SK-N-SH treated with all-trans-retinoic acid at 6 μM for 48 hours (cell line): Measurements from ENCODE around the gene ANKRD29.

Experiments
- ATAC-seq: fragments of 200-7000 bp; cut with Tn5 transposase; 3 replicates; pipeline ENCODE4 v1.9.1; 2020; ENCODE audit warnings: mild to moderate bottlenecking, moderate library complexity
- ARNTL ChIP-seq: fragments of 450-650 bp; formaldehyde crosslinking; IDR thresholded peaks from 2 replicates; pipeline ENCODE4 v1.5.0; 2020; ENCODE audit warnings: low read depth, mild to moderate bottlenecking, moderate library complexity, borderline replicate concordance
- CSDC2 ChIP-seq: fragments of 250-450 bp; sonication (Bioruptor Pico); IDR thresholded peaks from 2 replicates; pipeline ENCODE4 v1.5.0; 2020; ENCODE audit warnings: mild to moderate bottlenecking, moderate library complexity
- ESRRG ChIP-seq: fragments of 250-450 bp; sonication (Bioruptor Pico); IDR thresholded peaks from 2 replicates; pipeline ENCODE4 v1.6.1; 2021; ENCODE audit warnings: mild to moderate bottlenecking
- ISL1 ChIP-seq: fragments of 250-450 bp; sonication (Bioruptor Pico); IDR thresholded peaks from 2 replicates; pipeline ENCODE4 v2.1.2; 2022; ENCODE audit warnings: mild to moderate bottlenecking, moderate library complexity
- PATZ1 ChIP-seq: fragments of 250-450 bp; sonication (Bioruptor Pico); IDR thresholded peaks from 2 replicates; pipeline ENCODE4 v1.8.0; 2020; ENCODE audit warnings: mild to moderate bottlenecking, moderate library complexity, borderline replicate concordance
- POU6F1 ChIP-seq: fragments of 250-450 bp; sonication (Bioruptor Pico); IDR thresholded peaks from 2 replicates; pipeline ENCODE4 v1.8.0; 2021; ENCODE audit warnings: low read depth, mild to moderate bottlenecking, moderate library complexity, borderline replicate concordance
- PPARA ChIP-seq: fragments of 250-450 bp; sonication (Bioruptor Pico); IDR thresholded peaks from 2 replicates; pipeline ENCODE4 v1.5.0; 2020; ENCODE audit warnings: mild to moderate bottlenecking, borderline replicate concordance
- RARB ChIP-seq: fragments of 250-450 bp; sonication (Bioruptor Pico); IDR thresholded peaks from 2 replicates; pipeline ENCODE4 v1.8.0; 2021; ENCODE audit warnings: mild to moderate bottlenecking, moderate library complexity
- SNAI2 ChIP-seq: fragments of 250-450 bp; sonication (Bioruptor Pico); IDR thresholded peaks from 2 replicates; pipeline ENCODE4 v1.5.0; 2020; ENCODE audit warnings: mild to moderate bottlenecking, moderate library complexity
- TCF4 ChIP-seq: fragments of 250-450 bp; sonication (Bioruptor Pico); IDR thresholded peaks from 2 replicates; pipeline ENCODE4 v1.8.0; 2021; ENCODE audit warnings: mild to moderate bottlenecking, moderate library complexity, borderline replicate concordance
- TOX ChIP-seq: fragments of 250-450 bp; sonication (Bioruptor Pico); IDR thresholded peaks from 2 replicates; pipeline ENCODE4 v1.8.0; 2021; ENCODE audit warnings: mild to moderate bottlenecking, moderate library complexity, borderline replicate concordance
- ZC3H10 ChIP-seq: fragments of 250-450 bp; sonication (Bioruptor Pico); IDR thresholded peaks from 2 replicates; pipeline ENCODE4 v1.5.1; 2021; ENCODE audit warnings: mild to moderate bottlenecking, moderate library complexity
- ZFP3 ChIP-seq: fragments of 250-450 bp; sonication (Bioruptor Pico); IDR thresholded peaks from 2 replicates; pipeline ENCODE4 v1.5.0; 2020; ENCODE audit warnings: mild to moderate bottlenecking, moderate library complexity
- ZFP30 ChIP-seq: fragments of 450-650 bp; formaldehyde crosslinking; IDR thresholded peaks from 2 replicates; pipeline ENCODE4 v1.5.0; 2022; ENCODE audit warnings: mild to moderate bottlenecking, moderate library complexity
- ZNF565 ChIP-seq: fragments of 450-650 bp; formaldehyde crosslinking; conservative IDR thresholded peaks from 2 replicates; pipeline ENCODE4 v1.5.0; 2020; ENCODE audit warnings: low read depth, mild to moderate bottlenecking, moderate library complexity
- ZNF70 ChIP-seq: fragments of 450-650 bp; formaldehyde crosslinking; IDR thresholded peaks from 2 replicates; pipeline ENCODE4 v1.5.0; 2020; ENCODE audit warnings: mild to moderate bottlenecking, moderate library complexity
- ZNF8 ChIP-seq: fragments of 450-650 bp; formaldehyde crosslinking; IDR thresholded peaks from 2 replicates; pipeline ENCODE4 v1.5.0; 2020; ENCODE audit warnings: mild to moderate bottlenecking, moderate library complexity
- TF ChIP-seq, protein P1 (sequence below): fragments of 250-450 bp; sonication (Bioruptor Pico); IDR thresholded peaks from 2 replicates; pipeline ENCODE4 v1.5.1; 2021; ENCODE audit warnings: mild to moderate bottlenecking, moderate library complexity
- TF ChIP-seq, protein P2 (sequence below): fragments of 250-450 bp; sonication (Bioruptor Pico); IDR thresholded peaks from 2 replicates; pipeline ENCODE4 v1.5.1; 2020; ENCODE audit warnings: low read depth, mild to moderate bottlenecking, moderate library complexity
- TF ChIP-seq, protein P3 (sequence below): fragments of 250-450 bp; sonication (Bioruptor Pico); IDR thresholded peaks from 2 replicates; pipeline ENCODE4 v1.5.0; 2020; ENCODE audit warnings: mild to moderate bottlenecking, moderate library complexity

Gene ANKRD29

GRCh38 chr18:23664674-23665073 lies 2.0 kb upstream of the ANKRD29 start (continued):
- TF ChIP-seq, protein P1, sequence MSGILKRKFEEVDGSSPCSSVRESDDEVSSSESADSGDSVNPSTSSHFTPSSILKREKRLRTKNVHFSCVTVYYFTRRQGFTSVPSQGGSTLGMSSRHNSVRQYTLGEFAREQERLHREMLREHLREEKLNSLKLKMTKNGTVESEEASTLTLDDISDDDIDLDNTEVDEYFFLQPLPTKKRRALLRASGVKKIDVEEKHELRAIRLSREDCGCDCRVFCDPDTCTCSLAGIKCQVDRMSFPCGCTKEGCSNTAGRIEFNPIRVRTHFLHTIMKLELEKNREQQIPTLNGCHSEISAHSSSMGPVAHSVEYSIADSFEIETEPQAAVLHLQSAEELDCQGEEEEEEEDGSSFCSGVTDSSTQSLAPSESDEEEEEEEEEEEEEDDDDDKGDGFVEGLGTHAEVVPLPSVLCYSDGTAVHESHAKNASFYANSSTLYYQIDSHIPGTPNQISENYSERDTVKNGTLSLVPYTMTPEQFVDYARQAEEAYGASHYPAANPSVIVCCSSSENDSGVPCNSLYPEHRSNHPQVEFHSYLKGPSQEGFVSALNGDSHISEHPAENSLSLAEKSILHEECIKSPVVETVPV (CRISPR knock-in tag) = no peak
- TF ChIP-seq CSDC2 (CRISPR knock-in tag) = no peak
- TF ChIP-seq, all 23 proteins: peak for 0

GRCh38 chr18:23661735-23662308 lies 889 bp downstream of the ANKRD29 start:
- ATAC-seq = no peak; the same call in 2 of the 3 replicates
- no peak for TF ChIP-seq ZNF565 (CRISPR knock-in tag)
- no peak for TF ChIP-seq ARNTL (CRISPR knock-in tag)
- TF ChIP-seq RARB (CRISPR knock-in tag) = no peak
- no peak for TF ChIP-seq ZFP30 (CRISPR knock-in tag)
- no peak for TF ChIP-seq ZNF8 (CRISPR knock-in tag)
- TF ChIP-seq TCF4 = no peak
- TF ChIP-seq, protein P1 (CRISPR knock-in tag) = no peak
- no peak for TF ChIP-seq PATZ1 (CRISPR knock-in tag)
- no peak for TF ChIP-seq ZC3H10 (CRISPR knock-in tag)
- TF ChIP-seq ZNF70 = no peak
- TF ChIP-seq ESRRG = no peak
- no peak for TF ChIP-seq POU6F1 (CRISPR knock-in tag)
- TF ChIP-seq TOX = no peak
- TF ChIP-seq, protein P2, sequence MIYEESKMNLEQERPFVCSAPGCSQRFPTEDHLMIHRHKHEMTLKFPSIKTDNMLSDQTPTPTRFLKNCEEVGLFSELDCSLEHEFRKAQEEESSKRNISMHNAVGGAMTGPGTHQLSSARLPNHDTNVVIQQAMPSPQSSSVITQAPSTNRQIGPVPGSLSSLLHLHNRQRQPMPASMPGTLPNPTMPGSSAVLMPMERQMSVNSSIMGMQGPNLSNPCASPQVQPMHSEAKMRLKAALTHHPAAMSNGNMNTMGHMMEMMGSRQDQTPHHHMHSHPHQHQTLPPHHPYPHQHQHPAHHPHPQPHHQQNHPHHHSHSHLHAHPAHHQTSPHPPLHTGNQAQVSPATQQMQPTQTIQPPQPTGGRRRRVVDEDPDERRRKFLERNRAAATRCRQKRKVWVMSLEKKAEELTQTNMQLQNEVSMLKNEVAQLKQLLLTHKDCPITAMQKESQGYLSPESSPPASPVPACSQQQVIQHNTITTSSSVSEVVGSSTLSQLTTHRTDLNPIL (CRISPR knock-in tag) = no peak
- no peak for TF ChIP-seq PPARA (CRISPR knock-in tag)
- TF ChIP-seq, protein P3, sequence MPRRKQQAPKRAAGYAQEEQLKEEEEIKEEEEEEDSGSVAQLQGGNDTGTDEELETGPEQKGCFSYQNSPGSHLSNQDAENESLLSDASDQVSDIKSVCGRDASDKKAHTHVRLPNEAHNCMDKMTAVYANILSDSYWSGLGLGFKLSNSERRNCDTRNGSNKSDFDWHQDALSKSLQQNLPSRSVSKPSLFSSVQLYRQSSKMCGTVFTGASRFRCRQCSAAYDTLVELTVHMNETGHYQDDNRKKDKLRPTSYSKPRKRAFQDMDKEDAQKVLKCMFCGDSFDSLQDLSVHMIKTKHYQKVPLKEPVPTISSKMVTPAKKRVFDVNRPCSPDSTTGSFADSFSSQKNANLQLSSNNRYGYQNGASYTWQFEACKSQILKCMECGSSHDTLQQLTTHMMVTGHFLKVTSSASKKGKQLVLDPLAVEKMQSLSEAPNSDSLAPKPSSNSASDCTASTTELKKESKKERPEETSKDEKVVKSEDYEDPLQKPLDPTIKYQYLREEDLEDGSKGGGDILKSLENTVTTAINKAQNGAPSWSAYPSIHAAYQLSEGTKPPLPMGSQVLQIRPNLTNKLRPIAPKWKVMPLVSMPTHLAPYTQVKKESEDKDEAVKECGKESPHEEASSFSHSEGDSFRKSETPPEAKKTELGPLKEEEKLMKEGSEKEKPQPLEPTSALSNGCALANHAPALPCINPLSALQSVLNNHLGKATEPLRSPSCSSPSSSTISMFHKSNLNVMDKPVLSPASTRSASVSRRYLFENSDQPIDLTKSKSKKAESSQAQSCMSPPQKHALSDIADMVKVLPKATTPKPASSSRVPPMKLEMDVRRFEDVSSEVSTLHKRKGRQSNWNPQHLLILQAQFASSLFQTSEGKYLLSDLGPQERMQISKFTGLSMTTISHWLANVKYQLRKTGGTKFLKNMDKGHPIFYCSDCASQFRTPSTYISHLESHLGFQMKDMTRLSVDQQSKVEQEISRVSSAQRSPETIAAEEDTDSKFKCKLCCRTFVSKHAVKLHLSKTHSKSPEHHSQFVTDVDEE (CRISPR knock-in tag) = no peak
- no peak for TF ChIP-seq ISL1 (CRISPR knock-in tag)
- TF ChIP-seq ZFP3 (CRISPR knock-in tag) = no peak

GRCh38 chr18:23658285-23658684 lies 4.4 kb downstream of the ANKRD29 start:
- ATAC-seq = no peak
- TF ChIP-seq CSDC2 (CRISPR knock-in tag) (no peak), ZFP3 (CRISPR knock-in tag) (no peak), TOX (no peak), POU6F1 (CRISPR knock-in tag) (no peak), ZNF565 (CRISPR knock-in tag) (no peak), ISL1 (CRISPR knock-in tag) (no peak), ZFP30 (CRISPR knock-in tag) (no peak), SNAI2 (CRISPR knock-in tag) (no peak)
- TF ChIP-seq, protein P1 (CRISPR knock-in tag) = no peak
- TF ChIP-seq, protein P2 (CRISPR knock-in tag) = no peak
